NK-92 (cell line): ENCODE measurements around the gene ROBO2.

Experiments used
- DNase-seq: peaks from one replicate; lab custom pipeline; 2025; ENCODE audit not compliant: unreplicated experiment; lab: John Stamatoyannopoulos, UW

Gene ROBO2

DNA sequence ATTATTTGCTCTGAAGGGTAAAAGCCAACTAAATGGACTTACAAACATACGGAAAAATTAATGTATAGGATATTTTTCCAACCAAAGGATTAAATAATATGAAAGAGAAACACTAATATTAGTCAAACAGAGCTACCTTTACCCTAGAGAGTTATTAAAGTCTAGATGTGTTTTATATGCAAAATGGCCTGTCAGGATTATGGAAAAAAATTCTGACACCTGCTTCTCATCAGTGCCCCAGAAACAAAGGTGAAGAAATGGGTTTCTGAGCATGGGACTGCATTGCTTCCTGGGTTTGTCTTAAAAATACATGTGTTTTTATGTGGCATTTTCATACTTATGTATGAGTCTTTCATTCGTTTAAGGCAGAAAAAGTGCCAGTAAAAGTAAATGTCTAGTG lies 148.3 kb downstream of the ROBO2 start:
- no peak for DNase-seq

GRCh38 chr3:77189258-77189657 lies 149.4 kb downstream of the ROBO2 start:
- no peak for DNase-seq

DNA sequence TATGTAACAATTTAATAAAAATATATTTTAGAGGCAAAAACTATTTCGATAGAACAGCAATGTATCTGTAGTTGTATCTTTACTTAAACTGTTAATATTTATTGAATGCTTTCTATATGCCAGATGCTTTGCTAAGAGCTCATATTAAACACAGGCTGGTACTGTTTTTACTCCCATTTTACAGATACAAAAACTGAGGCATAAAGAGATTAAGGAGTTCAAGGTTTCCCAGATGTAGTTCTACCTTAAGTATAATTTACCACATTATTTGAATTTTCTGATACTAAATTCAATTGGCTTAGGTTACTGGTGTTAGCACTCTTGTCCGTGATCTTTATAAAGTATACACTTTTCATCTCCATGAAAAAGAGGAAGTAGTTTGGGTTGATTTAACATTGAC lies 149.8 kb downstream of the ROBO2 start:
- DNase-seq = no peak

GRCh38 chr3:77190374-77190773 lies 150.5 kb downstream of the ROBO2 start:
- DNase-seq = no peak

- DNase-seq = no peak
Measured at GRCh38 chr3:77191014-77191413, 151.1 kb downstream of the ROBO2 start.

DNA sequence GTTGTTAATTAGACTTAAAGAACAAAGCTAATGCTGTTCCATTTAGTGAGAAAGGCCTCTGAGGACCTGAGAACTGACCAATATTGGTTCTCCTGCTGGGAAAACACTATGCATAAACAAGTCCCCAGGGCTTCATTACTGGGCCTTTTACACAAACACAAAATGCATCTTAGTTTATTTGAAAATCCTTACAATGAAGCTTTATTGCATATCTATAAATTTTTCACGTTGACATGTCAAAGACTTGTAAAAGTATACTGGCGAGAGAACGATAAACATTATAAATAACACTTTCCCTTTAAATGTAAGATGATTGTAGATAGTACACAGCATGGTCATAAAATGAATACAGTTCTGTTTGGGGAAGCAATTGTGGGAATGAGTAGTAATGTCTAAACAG lies 151.7 kb downstream of the ROBO2 start:
- DNase-seq = no peak

DNA sequence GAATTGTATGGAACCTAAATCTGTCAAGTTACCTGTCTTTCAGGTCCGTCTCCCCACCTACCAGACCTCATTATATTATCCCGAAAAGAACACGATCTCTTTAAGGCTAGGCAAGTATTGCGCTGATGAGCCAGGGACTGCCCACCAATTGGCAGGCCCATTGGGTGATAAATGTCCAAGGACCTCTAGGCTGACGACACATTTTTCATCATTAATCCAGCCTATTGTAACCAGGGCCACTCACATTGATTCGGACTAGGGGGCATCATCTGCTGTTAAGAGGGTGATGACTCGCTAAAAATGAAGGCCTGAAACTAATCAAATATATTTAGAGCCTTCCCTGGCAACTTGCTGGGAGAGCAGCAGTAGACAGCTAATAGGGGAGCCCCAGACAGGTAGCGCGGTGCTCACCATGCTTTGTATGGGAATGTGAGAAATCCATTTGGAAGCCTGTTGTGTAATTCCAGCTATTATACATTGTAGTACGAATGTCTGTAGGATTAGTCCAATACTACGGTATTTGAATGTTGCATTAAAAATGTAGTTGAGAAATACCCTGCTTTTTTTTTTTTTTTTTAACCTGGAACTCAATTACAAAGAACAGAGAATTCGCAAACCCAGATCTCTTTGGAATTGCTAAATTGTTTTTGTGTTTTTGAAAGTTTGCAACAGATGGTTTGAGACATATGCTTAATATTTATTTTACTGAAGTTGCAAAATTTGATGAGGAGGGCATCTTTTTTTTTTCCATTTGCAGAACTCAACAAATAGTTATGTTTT lies 156.1 kb downstream of the ROBO2 start:
- DNase-seq = no peak

DNA sequence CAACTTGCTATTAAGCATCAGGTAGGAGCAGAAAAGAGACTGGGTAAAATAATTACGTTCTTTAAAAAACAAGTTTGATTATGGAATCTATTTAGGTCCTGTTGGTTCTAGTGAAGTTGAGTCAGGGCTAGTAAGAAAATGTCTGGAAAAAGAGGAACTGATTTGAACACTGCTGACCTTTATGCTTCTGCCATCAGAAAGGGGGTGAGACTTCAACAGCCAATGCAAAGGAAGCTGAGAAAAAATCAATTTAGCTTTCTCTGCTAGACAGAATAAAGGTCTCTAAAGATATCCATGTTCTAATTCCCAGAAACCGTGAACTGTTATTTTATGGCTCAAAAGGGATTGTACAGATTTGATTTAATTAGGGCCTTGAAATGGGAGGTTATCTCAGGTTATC lies 157.5 kb downstream of the ROBO2 start:
- DNase-seq = no peak

GRCh38 chr3:77203851-77204250 lies 164.0 kb downstream of the ROBO2 start:
- DNase-seq = no peak

- no peak for DNase-seq
Measured at GRCh38 chr3:77204788-77205187, 164.9 kb downstream of the ROBO2 start.

DNA sequence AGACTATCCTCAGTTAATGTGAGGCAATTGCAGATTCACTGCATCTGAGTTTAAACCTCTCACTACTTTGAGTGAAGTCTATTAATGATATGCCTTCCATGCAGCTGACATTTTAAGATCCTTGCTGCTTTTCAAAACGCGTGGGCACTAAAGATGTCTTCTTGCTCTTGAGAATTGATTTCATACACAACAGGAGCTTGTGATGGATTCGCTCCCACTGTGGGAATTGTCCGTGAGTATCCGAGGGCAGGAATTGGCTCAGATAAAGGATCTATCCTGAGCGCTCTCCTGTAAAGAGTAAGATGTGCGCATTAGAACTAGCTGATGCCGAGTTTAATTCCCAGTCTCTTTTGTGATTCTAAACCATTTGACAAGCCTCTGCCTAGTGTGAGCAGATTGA lies 167.9 kb downstream of the ROBO2 start:
- DNase-seq = no peak

GRCh38 chr3:77222701-77223100 lies 182.8 kb downstream of the ROBO2 start:
- DNase-seq = no peak

DNA sequence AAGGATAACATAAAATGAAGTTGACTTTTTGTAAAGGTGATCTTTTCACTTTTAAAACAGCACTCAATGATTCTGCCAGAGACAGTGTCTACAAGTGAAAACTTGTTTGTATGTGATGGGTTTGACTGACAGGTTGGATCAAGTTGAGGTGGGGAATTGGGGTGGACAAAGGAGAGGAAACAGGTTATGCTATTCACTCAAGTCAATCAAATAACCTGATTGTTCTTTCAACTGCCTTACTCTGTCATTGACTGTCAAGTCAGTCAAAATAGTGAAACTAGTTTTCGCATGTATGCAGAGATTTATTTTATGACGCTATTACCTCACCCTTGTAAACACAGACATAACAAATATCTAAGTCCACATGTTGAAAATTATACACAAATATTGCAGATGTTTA lies 187.7 kb downstream of the ROBO2 start:
- DNase-seq = no peak

DNA sequence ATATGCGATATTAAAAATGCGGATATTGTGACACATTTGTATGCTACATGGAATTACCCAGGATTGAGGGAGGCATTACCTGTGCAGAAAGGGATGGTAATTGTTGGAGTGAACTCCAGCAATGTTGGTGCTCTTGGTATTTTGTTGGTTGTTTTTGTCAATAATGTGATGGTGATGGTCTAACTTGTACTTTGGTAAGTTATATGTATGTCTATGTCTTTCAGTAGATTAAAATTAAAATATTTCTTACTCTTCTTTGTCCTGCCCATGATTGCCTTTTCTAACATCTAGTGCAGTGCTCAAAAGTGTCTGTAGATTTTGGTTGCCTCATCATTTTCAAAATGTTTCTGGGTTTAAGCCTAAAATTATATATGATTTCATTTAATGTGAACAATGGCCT lies 192.7 kb downstream of the ROBO2 start:
- no peak for DNase-seq

GRCh38 chr3:77234004-77234403 lies 194.1 kb downstream of the ROBO2 start:
- DNase-seq = no peak

DNA sequence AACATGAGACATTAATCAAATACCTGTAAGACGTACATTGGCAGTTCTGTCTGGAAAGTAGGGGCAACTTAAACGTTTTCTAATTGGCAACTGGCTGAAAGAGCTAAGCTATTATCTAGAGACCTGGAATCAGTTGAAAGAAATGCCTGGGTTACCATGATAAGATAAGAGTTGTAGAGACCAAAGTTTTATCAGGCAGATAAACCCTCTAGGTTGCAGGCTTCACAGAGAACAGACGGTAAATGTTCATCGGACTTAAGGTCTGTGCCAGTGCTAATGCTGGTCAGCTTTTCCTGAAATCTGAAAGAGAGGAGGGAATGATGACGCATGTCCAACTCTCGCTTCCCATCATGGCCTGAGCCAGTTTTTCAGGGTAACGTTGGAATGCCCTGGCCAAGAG lies 196.2 kb downstream of the ROBO2 start:
- DNase-seq = no peak

- no peak for DNase-seq
Measured at GRCh38 chr3:77240072-77240650, 200.3 kb downstream of the ROBO2 start.

DNA sequence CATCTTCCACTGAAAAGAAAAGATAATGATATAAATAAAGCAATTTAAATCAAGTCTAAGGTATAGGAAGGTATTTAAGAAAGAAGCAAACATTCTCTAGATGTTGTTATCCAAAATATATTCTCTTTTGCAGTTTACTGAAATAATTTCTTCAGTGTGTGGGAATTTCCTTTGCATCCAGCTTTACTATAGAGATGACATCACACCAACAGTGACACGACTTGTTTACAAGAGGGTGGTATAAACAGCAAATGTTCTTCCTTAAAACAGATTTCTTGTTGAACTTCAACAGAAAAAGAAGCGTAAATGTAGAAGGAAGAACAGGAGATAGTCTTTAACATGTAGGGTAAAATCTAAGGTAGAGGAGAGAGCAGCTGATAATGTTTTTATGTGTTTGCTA lies 202.5 kb downstream of the ROBO2 start:
- DNase-seq = no peak

DNA sequence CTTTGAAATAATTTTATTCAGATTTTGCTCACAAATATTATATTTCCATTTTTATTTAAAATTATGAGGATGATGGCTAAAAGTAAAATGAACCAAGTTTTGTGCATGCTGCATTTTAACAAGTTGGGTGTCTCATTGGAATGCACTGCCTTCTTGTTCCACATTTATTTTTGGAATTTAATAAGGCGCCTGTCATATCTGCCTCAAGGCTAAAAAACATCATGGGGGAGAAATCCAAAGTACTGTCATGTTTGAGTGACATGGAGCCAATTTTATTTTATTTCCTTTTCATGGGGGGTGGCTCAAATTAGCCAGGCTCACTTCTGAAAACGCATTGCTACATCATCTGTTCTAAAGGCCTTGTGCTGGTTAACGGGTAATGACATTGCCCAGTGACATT lies 205.1 kb downstream of the ROBO2 start:
- no peak for DNase-seq

DNA sequence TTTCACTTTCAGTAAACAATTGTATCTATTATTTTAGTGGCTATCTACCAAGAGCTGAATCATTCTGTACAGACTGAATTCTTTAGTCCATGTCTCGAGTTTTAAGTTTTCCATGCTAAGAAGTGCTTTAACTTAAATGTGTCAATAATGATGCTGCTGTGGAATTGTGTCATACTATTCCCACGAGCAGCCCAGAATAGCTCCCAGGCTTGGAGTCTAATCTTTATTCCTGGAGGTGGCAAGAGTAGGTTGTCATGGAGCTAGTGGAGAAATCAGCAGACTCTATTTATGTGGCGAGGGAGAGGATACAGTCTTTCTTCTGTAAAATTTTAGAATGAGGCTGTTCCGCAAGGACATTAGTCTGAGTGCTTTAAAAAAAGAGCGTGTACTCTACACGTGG lies 207.2 kb downstream of the ROBO2 start:
- DNase-seq = no peak

- no peak for DNase-seq
Measured at GRCh38 chr3:77247817-77248216, 207.9 kb downstream of the ROBO2 start.

DNA sequence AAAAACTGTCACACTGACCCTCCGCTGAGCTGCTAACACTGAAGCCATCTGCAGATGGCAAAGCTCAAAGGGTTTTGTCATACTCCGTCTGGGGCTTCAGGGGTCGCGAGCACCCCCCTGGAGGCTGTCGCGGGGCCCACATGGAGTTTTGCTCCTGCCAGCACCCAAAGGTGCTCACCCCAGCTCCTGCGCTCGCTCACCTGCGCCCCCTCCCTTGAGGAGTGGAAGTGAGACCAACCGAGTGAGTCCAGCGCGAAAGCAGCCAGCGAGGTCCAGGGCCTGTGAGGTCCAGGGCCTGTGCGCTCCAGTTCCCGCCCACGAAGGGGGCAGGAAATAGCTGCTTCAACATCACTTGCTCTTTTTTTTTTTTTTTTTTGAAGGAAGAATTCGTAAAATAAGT lies 208.5 kb downstream of the ROBO2 start:
- DNase-seq = no peak

GRCh38 chr3:77251136-77251535 lies 211.2 kb downstream of the ROBO2 start:
- no peak for DNase-seq
